GM12873 (cell line): ENCODE results near the gene KIAA0513.
A peak's percentile ranks its signal among the peaks of the same experiment; 100 is the strongest.

ENCODE experiments used
- CTCF ChIP-seq: IDR thresholded peaks from 2 replicates; pipeline ENCODE4 v1.5.1; 2012; ENCODE audit warnings: low read depth, mild to moderate bottlenecking, moderate library complexity, low read length, control low read depth; ENCODE audit not compliant: insufficient read depth; ENCODE audit errors: missing control alignments

The KIAA0513 gene

GRCh38 chr16:85005285-85006069 lies 22.1 kb upstream of the KIAA0513 start:
- TF ChIP-seq CTCF, result no peak

GRCh38 chr16:85006639-85007038 lies 21.0 kb upstream of the KIAA0513 start:
- no peak for TF ChIP-seq CTCF

- no peak for TF ChIP-seq CTCF
Measured at GRCh38 chr16:85007496-85008214, 19.9 kb upstream of the KIAA0513 start.

GRCh38 chr16:85008271-85008670 lies 19.3 kb upstream of the KIAA0513 start:
- TF ChIP-seq CTCF, result no peak

- TF ChIP-seq CTCF, result no peak
Measured at GRCh38 chr16:85010446-85010930, 17.1 kb upstream of the KIAA0513 start.

- TF ChIP-seq CTCF, result peak; percentile 17
Measured at GRCh38 chr16:85010931-85011845, 16.4 kb upstream of the KIAA0513 start, which contains the start of gene ZDHHC7. ZDHHC7 (minus strand) TSS chr16:85011535; CDS start chr16:84990618, 20,917 bp downstream.

GRCh38 chr16:85011846-85012284 lies 15.7 kb upstream of the KIAA0513 start:
- TF ChIP-seq CTCF, result no peak
